Activated CD8-positive, alpha-beta memory T cell treated with anti-CD3 and anti-CD28 coated beads, Interleukin-2, amount 10 ng/mL, durations not matched to agents 7 days and 5 days (primary cell): ENCODE results near the gene TCTN1. TPM values are rescaled to one million over a fixed set of nuclear protein-coding genes. Genes with fewer than 3 reads are reported as not detected.
"Not testable (repeated sequence)": the region's sequence is repeated elsewhere in the genome, so short reads cannot be mapped to it uniquely, and the experiment has no call there.

Experiments used
- ATAC-seq: fragments of 150-1000 bp; cut with Tn5 transposase; one replicate; pipeline ENCODE4 v1.10.0; 2021; ENCODE audit warnings: moderate library complexity
- CTCF ChIA-PET: fragments of 350-600 bp; sonication (Branson Sonifier 250); formaldehyde crosslinking; loops from one replicate; lab custom pipeline; 2021; ENCODE audit warnings: antibody characterized with exemption; lab: Charles Lee
- DNase-seq: peaks from one replicate; pipeline ENCODE4 v3.0.0-alpha.2; 2020
- H3K27ac Mint-ChIP-seq: one replicate; pipeline ENCODE4 v1.8.0; 2021; ENCODE audit warnings: mild to moderate bottlenecking, mixed read lengths
- H3K27me3 Mint-ChIP-seq: one replicate; pipeline ENCODE4 v1.8.0; 2021; ENCODE audit warnings: mixed read lengths
- H3K36me3 Mint-ChIP-seq: one replicate; pipeline ENCODE4 v1.8.0; 2021; ENCODE audit warnings: mild to moderate bottlenecking, mixed read lengths
- H3K4me1 Mint-ChIP-seq: one replicate; pipeline ENCODE4 v1.8.0; 2021; ENCODE audit warnings: mixed read lengths
- H3K4me3 Mint-ChIP-seq: one replicate; pipeline ENCODE4 v1.8.0; 2021; ENCODE audit warnings: mild to moderate bottlenecking, moderate library complexity, mixed read lengths
- H3K9me3 Mint-ChIP-seq: one replicate; pipeline ENCODE4 v1.8.0; 2022; ENCODE audit warnings: low read depth, mixed read lengths
- total RNA-seq, 2 experiments: library from RNA; stranded (reverse); gene quantifications; one replicate each; pipeline ENCODE4 v1.2.3, GENCODE V29; 2021

TCTN1 gene
- total RNA-seq, 2 experiments from 2014 or later: 5.5 to 5.8 TPM

DNA sequence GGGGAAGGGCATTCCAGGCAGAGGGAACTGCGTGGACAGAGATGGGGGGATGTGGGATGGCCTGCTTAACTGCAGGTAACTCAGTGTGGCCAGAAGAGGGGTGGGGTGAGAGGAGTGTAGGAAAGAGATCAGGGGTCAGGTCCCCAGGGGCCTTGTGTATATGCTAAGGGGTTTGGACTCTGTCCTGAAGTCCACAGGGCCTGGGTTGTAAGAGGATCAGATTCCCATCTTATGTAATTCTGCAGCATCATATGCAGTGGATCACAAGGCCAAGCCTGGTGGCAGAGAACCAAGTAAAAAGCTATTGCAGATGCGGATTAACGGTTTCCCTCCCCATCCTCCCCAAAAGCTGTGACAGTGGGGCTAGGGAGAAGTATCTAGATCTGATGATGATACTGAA is 8.7 kb downstream of the TCTN1 start:
- H3K4me3 Mint-ChIP-seq: no peak overlapping the region
- H3K4me1 Mint-ChIP-seq: peaks cover 10% of the 10 kb centered on the region
- H3K9me3 Mint-ChIP-seq: no peaks in the 10 kb centered on the region
- no peaks in the 10 kb centered on the region for H3K36me3 Mint-ChIP-seq
- H3K27me3 Mint-ChIP-seq: no peaks in the 10 kb centered on the region
- DNase-seq (no peak), ATAC-seq (no peak)
- CTCF ChIA-PET: interaction anchor here (0.5 to 0.9 kb wide), 2 partner anchors 75 to 197 kb away, joined by 3 read pairs; no protein-coding TSS in a partner anchor
- H3K27ac Mint-ChIP-seq: no peak overlapping the region

DNA sequence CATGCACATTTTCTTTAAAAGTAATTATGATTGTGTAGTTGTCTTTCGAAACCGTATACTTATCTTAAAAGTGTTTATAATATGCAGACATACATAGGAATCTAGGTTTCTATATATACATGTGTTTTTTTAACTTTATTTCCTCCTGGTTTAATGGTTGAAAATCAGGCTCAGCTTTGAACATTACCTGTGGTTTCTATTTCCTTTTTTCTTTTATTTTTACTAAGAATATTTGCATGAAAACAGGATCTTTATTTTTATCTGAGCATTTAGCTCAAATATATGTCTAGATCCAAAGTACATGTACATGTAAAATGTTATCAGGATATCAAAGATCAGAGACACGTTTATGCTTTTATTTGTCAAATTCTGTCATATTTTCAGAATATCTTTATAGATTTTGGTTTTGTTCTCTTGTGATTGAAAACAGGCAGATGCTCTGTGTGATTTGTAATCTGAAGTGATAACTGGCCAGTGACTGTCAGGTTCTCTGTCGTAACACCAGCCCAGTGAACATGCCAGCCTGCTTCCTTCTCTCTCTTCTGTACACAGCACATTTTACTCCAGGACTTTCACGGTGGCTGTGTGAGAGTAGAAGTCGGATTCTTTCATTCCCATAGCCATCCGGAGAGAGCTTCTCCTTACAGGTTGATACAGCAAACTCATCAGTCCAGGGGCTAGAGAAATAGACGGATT is 13.7 kb downstream of the TCTN1 start:
- ATAC-seq (no peak), DNase-seq (no peak)
- no peaks in the 10 kb centered on the region for H3K27me3 Mint-ChIP-seq
- CTCF ChIA-PET: interaction anchor here (0.8 to 1.4 kb wide), 3 partner anchors 14 to 77 kb away, joined by 3 to 4 read pairs (median 3); no protein-coding TSS in a partner anchor
- H3K27ac Mint-ChIP-seq: no peak overlapping the region
- no peaks in the 10 kb centered on the region for H3K9me3 Mint-ChIP-seq
- no peaks in the 10 kb centered on the region for H3K36me3 Mint-ChIP-seq
- H3K4me3 Mint-ChIP-seq: no peak overlapping the region
- peaks cover 7% of the 10 kb centered on the region for H3K4me1 Mint-ChIP-seq

DNA sequence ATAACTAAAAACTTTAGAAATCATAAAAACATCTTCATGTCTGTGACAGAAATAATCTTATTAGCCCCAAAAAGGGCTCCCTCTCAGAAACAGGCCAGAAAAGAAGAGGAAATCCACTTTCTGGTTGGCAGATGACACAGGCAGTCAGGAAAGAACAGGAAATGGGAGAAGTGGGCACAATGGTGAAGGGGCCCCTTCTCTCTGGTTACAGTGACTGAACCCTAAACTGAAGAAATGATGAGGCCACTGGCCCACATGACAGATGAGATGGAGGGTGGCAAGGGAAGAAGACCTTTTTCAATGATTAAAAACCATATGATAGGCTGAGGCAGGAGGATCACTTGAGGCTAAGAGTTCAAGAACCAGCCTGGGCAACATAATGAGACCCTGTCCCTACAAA is 21.1 kb downstream of the TCTN1 start:
- Mint-ChIP-seq H3K4me1 (peaks cover 31% of the 10 kb centered on the region), H3K36me3 (no peaks in the 10 kb centered on the region), H3K27me3 (no peaks in the 10 kb centered on the region), H3K27ac (no peak overlapping the region), H3K9me3 (no peaks in the 10 kb centered on the region), H3K4me3 (no peak overlapping the region)
- ATAC-seq (no peak), DNase-seq (no peak)
- CTCF ChIA-PET: interaction anchor here (1.4 kb wide), 1 partner anchor 15 kb away, joined by 5 read pairs; no protein-coding TSS in a partner anchor

DNA sequence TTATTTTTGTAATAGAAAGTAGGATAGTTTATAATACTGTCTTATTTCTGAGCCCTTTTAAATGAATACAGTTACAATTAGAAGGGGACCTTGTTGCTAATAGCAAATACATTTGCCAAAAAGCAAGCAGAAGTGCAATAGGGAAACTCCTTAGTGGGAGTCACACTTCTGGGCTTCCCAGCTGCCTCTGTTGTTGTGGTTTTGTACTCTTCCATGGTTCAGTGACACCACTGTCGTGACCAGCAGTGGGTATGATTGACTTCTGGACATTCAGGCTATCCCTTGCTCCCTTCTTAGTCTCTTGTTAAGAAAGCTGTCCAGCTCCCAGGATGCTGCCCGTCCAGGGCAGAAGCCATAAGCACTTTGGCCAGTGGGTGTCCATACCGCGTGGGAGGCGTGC is 22.6 kb downstream of the TCTN1 start:
- Mint-ChIP-seq H3K27ac (no peak overlapping the region), H3K36me3 (no peaks in the 10 kb centered on the region), H3K4me3 (no peak overlapping the region), H3K4me1 (peaks cover 31% of the 10 kb centered on the region), H3K27me3 (no peaks in the 10 kb centered on the region), H3K9me3 (no peaks in the 10 kb centered on the region)
- CTCF ChIA-PET: no interaction called here
- no peak for ATAC-seq
- DNase-seq: no peak

DNA sequence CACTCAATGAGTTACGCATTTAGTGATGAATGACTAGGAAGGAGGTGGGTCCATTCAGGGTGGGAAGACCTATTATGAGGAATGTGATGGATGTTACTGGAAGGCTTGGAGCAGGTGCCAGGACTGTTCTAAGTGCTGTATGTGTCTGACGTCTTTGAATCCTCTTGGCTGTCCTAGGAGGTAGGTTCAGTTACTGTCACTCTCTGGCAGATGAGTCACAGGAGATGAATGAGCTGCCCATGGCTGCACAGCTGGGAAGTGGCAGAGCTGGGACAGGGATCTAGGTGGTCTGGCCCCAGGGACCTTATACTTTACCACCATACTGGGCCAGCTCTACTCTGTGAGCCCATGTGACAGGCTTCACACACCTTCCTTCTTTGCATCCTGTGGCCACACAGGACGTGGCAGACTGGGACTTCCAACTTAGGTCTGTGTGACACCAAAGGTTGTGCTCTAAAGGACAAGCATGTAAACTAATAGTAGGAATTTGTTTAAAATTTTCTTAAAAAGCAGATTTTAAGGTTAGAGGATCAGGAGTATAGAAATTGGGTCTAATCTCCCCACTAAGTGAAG is 24.0 kb downstream of the TCTN1 start:
- H3K4me1 Mint-ChIP-seq: peaks cover 31% of the 10 kb centered on the region
- H3K4me3 Mint-ChIP-seq: no peak overlapping the region
- no peaks in the 10 kb centered on the region for H3K36me3 Mint-ChIP-seq
- peak; percentile 52 for DNase-seq
- no peak overlapping the region for H3K27ac Mint-ChIP-seq
- ATAC-seq: peak; percentile 42
- CTCF ChIA-PET: no interaction called here
- no peaks in the 10 kb centered on the region for H3K9me3 Mint-ChIP-seq
- no peaks in the 10 kb centered on the region for H3K27me3 Mint-ChIP-seq

DNA sequence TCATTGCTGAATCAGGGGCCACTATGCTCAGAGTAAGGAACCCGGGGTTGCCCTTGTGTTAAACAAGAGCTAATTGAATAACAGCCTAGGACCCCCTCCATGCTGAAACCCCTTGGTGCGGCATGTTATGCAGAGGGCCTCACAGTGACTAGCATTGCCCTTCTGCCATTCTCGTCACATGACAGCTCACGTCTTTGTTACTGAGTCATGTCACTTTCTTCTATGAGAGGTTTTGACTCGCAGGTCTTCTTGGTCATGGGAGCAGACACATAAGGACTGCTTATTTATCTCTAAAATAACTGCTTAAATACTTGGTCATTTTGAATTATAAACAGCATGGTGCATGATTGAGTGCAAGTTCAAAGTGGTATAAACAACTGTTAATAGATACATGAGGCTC is 24.9 kb downstream of the TCTN1 start:
- CTCF ChIA-PET: no interaction called here

DNA sequence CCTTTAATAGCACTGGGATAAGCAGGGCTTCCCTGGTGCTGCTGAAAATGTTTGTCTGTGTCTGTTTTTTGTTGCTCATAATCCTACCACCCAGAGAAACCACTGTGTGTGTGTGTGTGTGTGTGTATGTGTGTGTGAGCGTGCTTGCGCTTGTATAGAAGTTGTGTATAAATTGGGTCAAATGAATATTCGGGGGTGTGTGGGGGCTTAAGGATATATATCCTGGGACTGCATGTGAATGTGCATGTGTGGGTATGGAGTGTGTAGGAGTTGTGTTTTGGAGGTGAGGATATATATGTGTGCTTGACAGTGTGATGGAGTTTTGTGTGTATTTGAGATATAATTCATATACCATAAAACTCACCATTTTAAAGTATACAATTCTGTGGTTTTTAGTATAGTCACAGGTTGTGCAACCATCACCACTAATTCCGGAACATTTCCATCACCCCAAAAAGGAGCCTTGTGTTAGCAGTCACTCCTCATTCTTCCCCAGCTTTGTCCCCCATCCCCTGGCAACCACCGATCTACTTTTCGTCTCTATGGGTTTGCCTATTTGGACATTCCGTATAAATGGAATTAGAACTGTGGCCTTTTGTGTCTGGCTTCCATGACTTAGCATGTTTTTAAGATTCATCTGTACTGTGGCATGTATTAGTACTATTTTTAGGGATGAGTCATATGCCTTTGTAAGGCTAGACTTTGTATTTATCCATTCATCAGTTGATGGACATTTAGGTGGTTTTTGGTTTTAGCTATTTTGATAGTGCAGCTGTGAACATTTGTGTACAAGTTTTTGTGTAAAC is 25.6 kb downstream of the TCTN1 start:
- H3K9me3 Mint-ChIP-seq: no peaks in the 10 kb centered on the region
- no peaks in the 10 kb centered on the region for H3K36me3 Mint-ChIP-seq
- no peak overlapping the region for H3K4me3 Mint-ChIP-seq
- no peak overlapping the region for H3K27ac Mint-ChIP-seq
- no peak for ATAC-seq
- H3K27me3 Mint-ChIP-seq: no peaks in the 10 kb centered on the region
- H3K4me1 Mint-ChIP-seq: peaks cover 30% of the 10 kb centered on the region
- DNase-seq: no peak
- CTCF ChIA-PET: interaction anchor here (1.3 kb wide), 1 partner anchor 10 kb away, joined by 3 read pairs; no protein-coding TSS in a partner anchor

More for the DNA sequence above, 24.9 kb downstream of the TCTN1 start:
- no peaks in the 10 kb centered on the region for H3K9me3 Mint-ChIP-seq
- ATAC-seq (no peak), DNase-seq (no peak)
- H3K4me1 Mint-ChIP-seq: peaks cover 29% of the 10 kb centered on the region
- no peaks in the 10 kb centered on the region for H3K27me3 Mint-ChIP-seq
- H3K36me3 Mint-ChIP-seq: no peaks in the 10 kb centered on the region
- H3K4me3 Mint-ChIP-seq: no peak overlapping the region
- H3K27ac Mint-ChIP-seq: no peak overlapping the region

DNA sequence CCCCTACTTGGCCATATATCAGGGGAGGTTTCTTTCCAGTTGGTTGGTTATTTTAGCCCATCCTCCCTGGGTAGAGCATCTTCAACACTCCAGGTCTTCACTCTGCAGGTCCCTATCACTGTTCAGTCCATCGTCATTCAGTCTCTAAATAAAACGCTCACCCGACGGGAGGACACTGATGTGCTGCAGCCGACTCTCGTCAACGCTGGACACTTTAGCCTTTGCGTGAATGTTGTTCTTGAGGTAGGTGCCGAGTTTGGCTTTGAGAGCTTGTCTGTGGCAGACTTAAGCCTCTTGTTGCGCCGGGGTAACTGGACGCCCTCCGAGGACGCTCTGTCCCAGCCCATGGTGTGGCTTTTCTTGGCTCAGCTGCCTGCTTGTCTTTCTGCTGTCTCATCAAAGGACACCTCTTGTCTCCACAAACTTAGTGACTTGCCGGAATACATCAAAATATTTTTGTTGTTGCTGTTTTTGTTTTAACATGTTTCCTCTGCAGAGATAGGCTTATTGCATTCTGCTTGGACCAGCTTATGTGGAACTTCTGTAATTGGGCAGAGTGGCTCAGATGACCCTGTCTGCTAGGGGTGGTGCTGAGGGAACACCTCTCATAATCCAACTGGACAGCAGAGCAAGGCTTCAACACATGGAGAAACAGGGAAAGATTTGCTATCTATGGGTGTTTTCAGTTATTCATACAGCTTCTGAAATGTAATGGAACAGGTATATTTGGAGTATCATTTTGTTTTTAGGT is 26.5 kb downstream of the TCTN1 start:
- H3K4me1 Mint-ChIP-seq: peaks cover 22% of the 10 kb centered on the region
- H3K27ac Mint-ChIP-seq: no peak overlapping the region
- H3K9me3 Mint-ChIP-seq: no peaks in the 10 kb centered on the region
- CTCF ChIA-PET: interaction anchor here (1.3 kb wide), 2 partner anchors 8 to 9 kb away, joined by 3 read pairs; no protein-coding TSS in a partner anchor
- no peak overlapping the region for H3K4me3 Mint-ChIP-seq
- no peaks in the 10 kb centered on the region for H3K27me3 Mint-ChIP-seq
- DNase-seq: no peak
- ATAC-seq: no peak
- H3K36me3 Mint-ChIP-seq: no peaks in the 10 kb centered on the region

DNA sequence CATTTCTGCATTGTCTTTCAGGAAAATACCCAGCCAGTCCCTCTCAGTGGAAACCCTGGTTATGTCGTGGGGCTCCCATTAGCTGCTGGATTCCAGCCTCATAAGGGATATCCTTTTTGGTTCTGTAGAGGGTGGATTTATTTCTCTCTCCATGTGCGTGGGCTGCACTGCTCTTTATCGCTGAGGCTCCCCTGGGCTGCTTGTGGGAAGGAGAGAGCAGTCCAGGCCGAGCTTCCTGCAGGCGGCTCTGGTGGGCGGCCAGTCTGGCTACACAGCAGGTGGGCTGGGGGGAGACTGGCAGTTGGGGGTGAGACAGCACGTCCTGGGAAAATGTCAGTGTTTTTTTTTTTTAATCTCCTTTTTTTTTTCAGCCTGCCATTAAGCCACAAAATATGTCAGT is 27.6 kb downstream of the TCTN1 start:
- CTCF ChIA-PET: interaction anchor here (0.5 to 1.3 kb wide), 2 partner anchors 9 to 21 kb away, joined by 3 read pairs; no protein-coding TSS in a partner anchor
- H3K9me3 Mint-ChIP-seq: no peaks in the 10 kb centered on the region
- H3K27ac Mint-ChIP-seq: no peak overlapping the region

DNA sequence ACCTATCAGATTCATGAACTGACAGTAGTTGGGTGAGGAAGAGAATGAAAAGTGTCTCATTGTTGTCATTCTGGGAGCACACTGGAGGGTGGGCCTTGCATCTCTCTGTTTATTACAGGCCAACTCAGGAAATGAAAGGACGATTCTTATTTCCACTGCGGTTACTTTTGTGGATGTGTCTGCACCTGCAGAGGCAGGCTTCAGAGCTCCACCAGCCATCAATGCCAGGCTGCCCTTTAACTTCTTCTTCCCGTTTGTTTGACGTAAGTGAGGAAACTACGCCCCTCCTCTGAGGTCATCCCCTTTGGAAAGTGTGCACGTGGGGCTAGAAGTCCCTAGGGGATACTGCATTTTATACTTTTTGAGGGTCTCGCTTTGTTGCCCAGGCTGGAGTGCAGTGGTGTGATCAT is 33.7 kb downstream of the TCTN1 start:
- H3K27ac Mint-ChIP-seq: peak overlapping the region; percentile 29
- no peaks in the 10 kb centered on the region for H3K27me3 Mint-ChIP-seq
- peaks cover 16% of the 10 kb centered on the region for H3K4me1 Mint-ChIP-seq
- H3K4me3 Mint-ChIP-seq: no peak overlapping the region
- no peaks in the 10 kb centered on the region for H3K9me3 Mint-ChIP-seq
- H3K36me3 Mint-ChIP-seq: peaks cover 7% of the 10 kb centered on the region
- DNase-seq (no peak), ATAC-seq (peak; percentile 80)
- CTCF ChIA-PET: no interaction called here

More for the DNA sequence above, 27.6 kb downstream of the TCTN1 start:
- no peak overlapping the region for H3K4me3 Mint-ChIP-seq
- no peaks in the 10 kb centered on the region for H3K27me3 Mint-ChIP-seq
- no peak for ATAC-seq
- no peak for DNase-seq
- H3K36me3 Mint-ChIP-seq: no peaks in the 10 kb centered on the region
- H3K4me1 Mint-ChIP-seq: peaks cover 16% of the 10 kb centered on the region

DNA sequence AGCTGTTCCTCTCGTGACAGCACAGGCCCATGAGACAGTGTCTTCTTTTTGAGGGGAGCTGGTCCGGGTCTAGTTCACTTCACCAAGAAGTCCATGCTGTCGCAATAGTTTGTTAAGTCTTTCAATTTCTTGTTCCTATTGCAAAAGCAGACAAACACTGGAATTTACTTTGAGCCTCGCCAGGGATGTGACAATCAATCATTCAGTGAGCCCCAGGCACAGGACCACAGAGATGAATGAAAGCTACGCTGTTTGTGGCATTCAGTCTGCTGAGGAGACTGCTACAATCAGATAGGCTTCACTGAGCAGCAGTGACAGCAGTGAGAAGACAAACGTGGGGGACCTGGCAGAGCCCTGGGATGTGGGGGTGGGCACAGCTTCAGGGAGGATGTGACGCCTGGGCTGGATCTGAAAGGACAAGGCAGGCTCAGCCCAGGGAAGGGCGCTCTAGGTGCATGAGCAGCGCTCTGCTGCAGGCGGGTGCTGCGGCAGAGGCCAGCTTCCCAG is 35.5 kb downstream of the TCTN1 start:
- CTCF ChIA-PET: interaction anchor here (1.2 to 2.1 kb wide), 2 partner anchors 9 to 48 kb away, joined by 3 to 9 read pairs; no protein-coding TSS in a partner anchor
- H3K4me3 Mint-ChIP-seq: no peak overlapping the region
- no peak overlapping the region for H3K27ac Mint-ChIP-seq
- H3K9me3 Mint-ChIP-seq: no peaks in the 10 kb centered on the region
- H3K27me3 Mint-ChIP-seq: no peaks in the 10 kb centered on the region
- H3K4me1 Mint-ChIP-seq: peaks cover 12% of the 10 kb centered on the region
- DNase-seq (no peak), ATAC-seq (no peak)
- H3K36me3 Mint-ChIP-seq: peaks cover 9% of the 10 kb centered on the region

DNA sequence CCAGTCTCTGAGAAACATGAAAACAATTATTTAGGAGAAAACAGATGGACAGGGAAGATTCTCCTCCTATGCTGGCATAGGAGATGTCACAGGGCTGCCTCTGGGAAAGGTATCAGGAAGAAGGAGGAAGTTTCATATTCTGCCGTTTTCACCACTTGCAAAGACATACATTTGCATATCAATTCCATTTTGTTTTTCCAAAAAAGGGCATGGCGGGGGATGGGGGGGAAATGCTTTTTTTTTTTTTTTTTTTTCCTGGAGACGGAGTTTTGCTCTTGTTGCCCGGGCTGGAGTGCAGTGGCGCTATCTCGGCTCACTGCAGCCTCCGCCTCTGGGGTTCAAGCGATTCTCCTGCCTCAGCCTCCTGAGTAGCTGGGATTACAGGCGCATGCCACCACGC is 40.3 kb downstream of the TCTN1 start:
- not testable (repeated sequence) for H3K27ac Mint-ChIP-seq, DNase-seq, H3K27me3 Mint-ChIP-seq, ATAC-seq, H3K4me3 Mint-ChIP-seq, H3K36me3 Mint-ChIP-seq, H3K9me3 Mint-ChIP-seq, H3K4me1 Mint-ChIP-seq
- CTCF ChIA-PET: interaction anchor here (0.7 kb wide), 1 partner anchor 153 kb away, joined by 3 read pairs; no protein-coding TSS in a partner anchor
